HFF-Myc (cell line): Measurements from ENCODE around the gene PPP6R3.
"Not testable (repeated sequence)": the region's sequence is repeated elsewhere in the genome, so short reads cannot be mapped to it uniquely, and the experiment has no call there.

Source experiments
- DNase-seq: peaks from one replicate; pipeline ENCODE4 v3.0.0-alpha.2; 2011; ENCODE audit warnings: low read depth; ENCODE audit errors: extremely low read depth
- H3K4me3 ChIP-seq: replicated peaks from 2 replicates; pipeline ENCODE4 v1.5.1; 2011; ENCODE audit warnings: low read depth, mild to moderate bottlenecking, control low read depth, low read length
- CTCF ChIP-seq: IDR thresholded peaks from 2 replicates; pipeline ENCODE4 v1.5.1; 2012; ENCODE audit warnings: mild to moderate bottlenecking, low read depth, low read length, control low read depth; ENCODE audit errors: missing control alignments

Gene PPP6R3

GRCh38 chr11:68632802-68633201 lies 172.2 kb downstream of the PPP6R3 start:
- no peak overlapping the region for H3K4me3 ChIP-seq
- TF ChIP-seq CTCF, result peak; percentile 69
- peak; percentile 50 for DNase-seq

- DNase-seq, H3K4me3 ChIP-seq: not testable (repeated sequence)
Measured at GRCh38 chr11:68634606-68635005, 174.1 kb downstream of the PPP6R3 start.

- not testable (repeated sequence) for H3K4me3 ChIP-seq, DNase-seq
Measured at GRCh38 chr11:68635172-68635571, 174.6 kb downstream of the PPP6R3 start.

GRCh38 chr11:68635883-68636282 lies 175.3 kb downstream of the PPP6R3 start:
- not testable (repeated sequence) for H3K4me3 ChIP-seq
- DNase-seq, result peak; percentile 6

GRCh38 chr11:68639322-68639721 lies 178.8 kb downstream of the PPP6R3 start:
- not testable (repeated sequence) for DNase-seq

GRCh38 chr11:68641880-68642279 lies 181.3 kb downstream of the PPP6R3 start:
- H3K4me3 ChIP-seq, result no peak overlapping the region
- DNase-seq, result no peak
- TF ChIP-seq CTCF, result no peak

More at GRCh38 chr11:68639322-68639721, 178.8 kb downstream of the PPP6R3 start:
- not testable (repeated sequence) for H3K4me3 ChIP-seq

- DNase-seq, result no peak
- peak; percentile 10 for TF ChIP-seq CTCF
- no peak overlapping the region for H3K4me3 ChIP-seq
Measured at GRCh38 chr11:68643585-68643984, 183.0 kb downstream of the PPP6R3 start.

- no peak overlapping the region for H3K4me3 ChIP-seq
- no peak for TF ChIP-seq CTCF
- DNase-seq, result no peak
Measured at GRCh38 chr11:68646832-68647231, 186.3 kb downstream of the PPP6R3 start.

GRCh38 chr11:68649851-68650555 lies 189.5 kb downstream of the PPP6R3 start:
- DNase-seq, result no peak
- TF ChIP-seq CTCF, result no peak
- H3K4me3 ChIP-seq, result no peak overlapping the region
